ENCODE results near the gene XKR7. TPM values are rescaled to one million over a fixed set of nuclear protein-coding genes. Genes with fewer than 3 reads are reported as not detected.
"Not testable (repeated sequence)": the region's sequence is repeated elsewhere in the genome, so short reads cannot be mapped to it uniquely, and the experiment has no call there.

XKR7 gene
- total RNA-seq, 1 experiment from 2014 or later: not detected

DNA sequence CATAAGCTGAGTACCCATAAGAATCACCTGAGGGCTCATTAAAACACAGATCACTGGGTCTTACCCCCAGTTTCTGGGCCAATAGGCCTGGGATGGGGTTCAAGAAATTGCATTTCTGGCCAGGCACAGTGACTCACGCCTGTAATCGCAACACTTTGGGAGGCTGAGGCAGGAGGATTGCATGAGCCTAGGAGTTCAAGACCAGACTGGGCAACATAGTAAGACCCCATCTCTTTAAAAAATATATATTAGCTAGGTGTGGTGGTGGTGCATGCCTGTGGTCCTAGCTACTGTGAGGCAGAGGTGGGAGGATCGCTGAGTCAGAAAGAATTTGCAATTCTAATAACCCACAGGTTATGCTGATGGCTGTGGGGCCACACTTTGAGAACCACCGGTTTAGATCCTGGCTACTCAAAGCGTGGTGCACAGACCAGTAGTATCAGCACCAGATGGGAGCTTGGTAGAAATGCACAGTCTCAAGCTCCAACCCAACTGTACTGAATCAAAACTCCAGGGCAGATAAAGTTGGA, 44.3 kb downstream of the XKR7 start:
- no peak for DNase-seq (ENCODE audit: low spot score)

GRCh38 chr20:32013326-32013725, 45.4 kb downstream of the XKR7 start:
- DNase-seq (ENCODE audit: low spot score): no peak

GRCh38 chr20:32017711-32018251, 49.8 kb downstream of the XKR7 start:
- peak; percentile 81 for DNase-seq (ENCODE audit: low spot score)

GRCh38 chr20:32018269-32019155, 50.6 kb downstream of the XKR7 start:
- DNase-seq (ENCODE audit: low spot score): peak; percentile 87

DNA sequence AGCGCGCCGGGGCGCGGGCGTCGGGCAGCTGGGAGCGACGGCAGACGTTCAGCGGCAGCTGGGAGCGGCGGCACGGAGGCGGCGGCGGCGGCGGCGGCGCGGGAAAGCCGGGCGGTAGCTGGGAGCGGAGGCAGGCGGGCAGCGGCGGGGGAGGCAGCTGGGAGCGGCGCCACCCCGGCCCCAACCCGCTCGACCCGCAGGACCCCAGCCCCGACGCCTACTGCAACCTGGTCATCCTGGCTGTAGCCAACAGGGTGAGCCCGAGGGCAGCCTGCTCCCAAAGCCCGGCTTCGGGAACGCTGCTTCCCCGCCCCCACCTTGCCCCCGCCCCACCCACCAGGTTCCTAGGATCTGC, 51.2 kb downstream of the XKR7 start:
- DNase-seq (ENCODE audit: low spot score): peak; percentile 31

- DNase-seq (ENCODE audit: low spot score): no peak
Measured at GRCh38 chr20:32019563-32020463, 51.9 kb downstream of the XKR7 start.

- no peak for DNase-seq (ENCODE audit: low spot score)
Measured at GRCh38 chr20:32021091-32021490, 53.1 kb downstream of the XKR7 start.

GRCh38 chr20:32024683-32025295, 56.8 kb downstream of the XKR7 start:
- no peak for DNase-seq (ENCODE audit: low spot score)

DNA sequence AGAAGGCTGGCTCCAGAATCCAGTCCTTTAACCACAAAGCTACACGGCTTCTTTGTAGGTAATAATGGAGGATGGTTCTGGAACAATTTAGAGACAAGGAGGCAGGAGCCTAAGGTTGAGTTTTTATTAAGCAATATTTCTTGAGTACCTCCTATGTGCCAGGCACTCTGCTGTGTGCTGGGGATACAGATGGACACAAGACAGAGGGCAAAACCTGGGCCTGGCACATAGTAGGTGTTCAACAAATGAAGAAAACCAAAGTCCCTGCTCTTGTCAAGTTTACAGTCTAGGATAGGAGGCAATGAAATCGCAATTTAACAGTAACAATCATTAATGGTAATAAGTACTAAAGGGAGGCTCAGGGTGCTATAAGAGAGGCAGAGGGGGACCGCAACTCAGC, 59.7 kb downstream of the XKR7 start:
- DNase-seq (ENCODE audit: low spot score): no peak

- no peak for DNase-seq (ENCODE audit: low spot score)
Measured at GRCh38 chr20:32028647-32029372, 60.9 kb downstream of the XKR7 start.

DNA sequence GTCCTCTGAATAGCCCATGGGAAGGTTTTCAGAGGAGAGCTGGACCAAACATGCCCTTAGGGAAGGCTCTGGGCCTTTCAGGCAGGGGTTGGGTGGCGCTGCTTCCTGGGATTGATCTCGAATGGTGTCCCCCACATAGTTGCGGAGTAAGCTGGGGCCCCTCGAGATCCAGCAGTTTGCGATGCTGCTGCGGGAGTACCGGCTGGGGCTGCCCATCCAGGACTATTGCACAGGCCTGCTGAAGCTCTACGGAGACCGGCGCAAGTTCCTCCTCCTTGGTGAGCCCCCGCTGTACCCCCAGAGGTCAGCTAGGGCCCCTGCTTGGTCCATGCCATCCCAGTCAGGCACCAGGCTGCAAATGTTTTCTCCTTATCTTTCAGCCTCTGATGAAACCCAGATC, 61.6 kb downstream of the XKR7 start:
- no peak for DNase-seq (ENCODE audit: low spot score)

- DNase-seq (ENCODE audit: low spot score): peak; percentile 92
Measured at GRCh38 chr20:32031007-32031958, 63.3 kb downstream of the XKR7 start.

GRCh38 chr20:32033316-32033715, 65.4 kb downstream of the XKR7 start:
- no peak for DNase-seq (ENCODE audit: low spot score)

- not testable (repeated sequence) for DNase-seq (ENCODE audit: low spot score)
Measured at GRCh38 chr20:32033721-32034120, 65.8 kb downstream of the XKR7 start.

DNA sequence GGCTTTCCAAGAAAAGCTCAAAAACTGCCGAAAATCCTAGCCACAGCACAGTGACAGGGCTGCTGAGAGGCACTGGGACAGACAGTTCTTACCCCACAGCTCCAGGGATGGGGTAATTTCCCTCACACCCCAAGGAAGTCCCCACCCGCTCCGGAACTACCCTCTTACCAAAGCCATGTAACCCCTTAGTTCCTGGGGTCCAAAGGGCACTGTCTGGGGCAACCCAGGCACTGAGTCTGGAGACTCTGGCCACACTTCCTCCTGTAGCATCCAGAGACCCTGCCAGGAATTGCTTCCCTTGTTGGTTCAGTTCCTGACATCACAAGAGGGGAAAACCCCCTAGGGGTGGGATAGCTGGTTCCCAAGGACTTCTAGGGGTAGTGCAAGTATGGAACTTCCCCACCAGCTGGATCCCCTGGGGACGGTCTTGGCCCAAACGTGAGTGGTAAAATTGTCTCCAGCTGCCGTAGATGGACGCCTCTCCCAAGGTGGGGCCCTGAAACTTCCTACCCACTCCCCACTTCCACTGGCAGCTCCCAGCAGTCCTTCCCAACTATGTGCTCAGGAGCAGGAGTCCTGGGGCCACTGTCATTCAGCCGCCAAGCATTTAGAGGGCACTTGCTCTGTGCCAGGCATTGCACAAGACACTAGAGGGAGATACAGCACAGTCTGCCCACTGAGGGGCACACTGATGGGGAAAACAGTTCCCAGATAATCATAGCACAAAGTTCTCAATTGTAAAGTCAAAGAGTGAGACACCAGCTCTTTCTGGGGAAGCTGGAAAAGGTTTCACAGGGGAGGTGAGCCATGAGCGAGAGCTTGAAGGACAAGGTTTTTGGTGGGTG, 66.9 kb downstream of the XKR7 start:
- no peak for DNase-seq (ENCODE audit: low spot score)

DNA sequence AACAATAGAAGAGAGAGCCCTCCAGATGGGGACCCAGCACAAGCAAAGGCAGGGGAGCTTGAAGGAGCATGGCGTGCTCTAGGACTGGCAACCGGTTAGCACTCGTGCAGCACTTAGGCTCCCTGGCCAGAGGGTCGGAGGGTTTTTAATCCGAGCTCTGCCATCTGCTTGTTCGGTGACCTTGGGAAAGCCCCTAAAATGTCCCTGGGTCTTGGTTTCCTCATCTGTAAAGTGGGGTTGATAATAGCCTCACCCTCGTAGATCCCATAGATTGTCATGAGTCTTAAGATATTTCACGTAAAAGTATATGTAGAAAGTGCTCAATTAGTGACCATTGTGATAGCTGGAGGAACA, 67.5 kb downstream of the XKR7 start:
- no peak for DNase-seq (ENCODE audit: low spot score)

DNA sequence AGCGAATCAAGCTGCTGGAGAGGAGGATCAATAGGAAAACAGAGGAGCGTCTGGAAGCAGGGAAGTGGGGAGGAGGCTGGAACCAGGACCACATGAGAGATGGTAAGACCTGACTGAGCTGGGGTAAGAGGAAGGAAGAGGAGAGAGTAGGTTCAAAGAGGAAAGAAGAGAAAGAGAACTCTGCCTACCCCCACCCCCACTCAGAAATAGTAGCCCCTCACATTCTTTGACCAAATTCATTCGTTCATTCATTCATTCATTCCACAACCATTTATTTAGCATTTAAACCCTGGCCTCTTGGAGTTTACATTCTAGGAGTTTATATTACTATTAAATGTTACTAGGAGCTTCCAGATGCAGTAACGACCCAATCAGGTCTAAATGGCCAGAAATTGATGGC, 68.3 kb downstream of the XKR7 start:
- no peak for DNase-seq (ENCODE audit: low spot score)

DNA sequence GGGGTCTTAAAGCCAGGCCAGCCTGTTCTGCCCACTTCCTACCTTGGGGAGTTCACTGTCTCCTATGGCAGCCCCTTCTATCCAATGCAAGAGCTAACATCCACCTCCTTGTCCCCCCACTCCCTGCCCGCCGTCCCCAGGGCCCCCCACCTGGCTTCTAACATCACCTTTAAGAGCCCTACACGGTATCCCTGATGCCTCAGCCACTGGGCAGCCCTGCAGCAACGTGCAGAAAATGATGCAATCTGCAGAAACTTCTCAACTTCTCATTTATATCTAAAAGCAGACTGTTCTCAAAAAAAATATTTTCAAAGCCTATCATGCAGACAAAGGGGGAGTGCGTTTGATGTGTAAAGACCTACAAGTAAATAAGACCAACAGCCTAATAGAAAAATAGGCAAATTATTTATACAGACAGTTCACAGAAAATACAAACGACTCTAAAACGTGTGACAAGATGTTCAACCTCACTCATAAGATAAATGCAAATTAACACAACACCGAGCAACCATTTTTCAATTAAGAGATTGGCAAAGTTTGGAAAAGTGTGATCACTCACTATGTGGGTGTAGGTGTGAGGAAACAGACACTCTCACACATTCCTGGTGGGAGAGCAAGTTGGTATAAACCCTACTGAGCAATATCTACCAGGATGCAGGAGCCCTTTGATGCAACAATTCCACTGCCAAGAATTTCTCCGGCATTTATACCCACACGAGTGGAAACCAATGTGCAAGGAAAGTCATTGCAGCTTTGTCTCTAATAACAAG, 69.0 kb downstream of the XKR7 start:
- no peak for DNase-seq (ENCODE audit: low spot score)
